LoVo (cell line): ENCODE measurements around the gene HTR2A.

ENCODE experiments used
- DNase-seq: peaks from one replicate; pipeline ENCODE4 v3.0.0-alpha.2; 2016; ENCODE audit warnings: low spot score

HTR2A gene

GRCh38 chr13:46868091-46868490, 28.8 kb downstream of the HTR2A start:
- DNase-seq = no peak

- DNase-seq = no peak
These were observed 30.7 kb downstream of the HTR2A start for GRCh38 chr13:46866150-46866549.

DNA sequence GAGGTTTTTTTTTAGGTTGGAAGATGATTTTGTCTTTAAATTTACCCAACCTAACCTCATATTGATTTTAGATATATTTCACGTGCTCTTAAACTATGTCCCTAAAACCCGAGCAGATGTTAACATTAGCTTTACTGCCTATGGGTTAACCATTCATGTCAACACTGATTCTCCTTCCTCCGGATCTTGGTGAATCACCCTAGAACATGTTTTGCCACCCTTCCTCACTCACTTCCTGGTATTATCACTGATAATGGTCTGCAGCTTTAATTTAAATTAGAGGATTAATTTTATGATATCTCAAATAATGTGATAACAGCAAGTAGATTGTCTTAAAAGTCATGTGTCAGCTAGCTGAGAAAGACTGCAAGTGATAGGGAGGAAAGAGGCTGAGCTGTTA, 31.9 kb downstream of the HTR2A start:
- DNase-seq = no peak

- no peak for DNase-seq
These were observed 34.9 kb downstream of the HTR2A start for GRCh38 chr13:46861959-46862358.

- no peak for DNase-seq
These were observed 36.1 kb downstream of the HTR2A start for GRCh38 chr13:46860722-46861121.

- no peak for DNase-seq
These were observed 38.1 kb downstream of the HTR2A start for GRCh38 chr13:46858776-46859175.

- no peak for DNase-seq
These were observed 38.7 kb downstream of the HTR2A start for GRCh38 chr13:46858163-46858562.

- DNase-seq = no peak
These were observed 41.2 kb downstream of the HTR2A start for GRCh38 chr13:46855664-46856063.

- no peak for DNase-seq
These were observed 41.7 kb downstream of the HTR2A start for GRCh38 chr13:46855166-46855565.

DNA sequence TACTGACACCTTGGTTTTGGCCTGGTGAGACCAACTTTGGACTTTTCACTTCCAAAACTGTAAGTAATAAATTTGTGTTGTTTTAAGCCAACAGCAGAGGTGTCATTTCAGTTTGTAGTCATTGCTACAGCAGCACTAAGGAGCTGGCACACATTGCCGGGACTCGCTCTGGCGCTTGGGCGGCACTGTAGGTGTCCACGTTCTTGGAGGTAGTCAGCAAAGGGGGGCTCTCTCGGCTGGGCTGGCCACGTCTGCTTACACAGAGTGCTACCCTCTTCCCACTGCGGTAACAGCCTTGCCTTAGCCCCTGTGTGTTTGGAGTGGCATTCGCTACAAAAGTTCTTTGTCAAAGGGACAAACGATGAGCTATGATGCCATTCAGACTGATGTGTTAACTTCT, 44.7 kb downstream of the HTR2A start:
- DNase-seq = no peak

- no peak for DNase-seq
These were observed 46.6 kb downstream of the HTR2A start for GRCh38 chr13:46850214-46850613.

DNA sequence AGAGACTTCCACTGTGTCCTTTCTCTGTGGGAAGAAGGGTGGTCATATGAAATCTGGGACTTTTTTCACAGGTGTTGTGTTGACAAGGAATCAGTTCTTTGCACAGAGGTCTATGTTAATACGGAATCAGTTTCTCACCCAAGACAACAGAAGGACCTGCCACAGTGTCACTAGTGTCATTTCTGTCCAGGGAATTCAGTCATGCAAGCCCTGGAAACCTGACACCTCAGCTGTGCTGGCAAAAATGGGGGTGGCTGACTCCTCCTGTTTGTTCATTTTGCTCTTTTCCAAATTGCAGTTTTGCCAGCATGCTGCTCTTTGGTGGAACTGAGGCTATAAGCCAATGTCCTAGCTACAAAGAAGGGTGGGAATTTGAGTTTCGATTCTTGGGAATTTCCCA, 50.1 kb downstream of the HTR2A start:
- DNase-seq = no peak

DNA sequence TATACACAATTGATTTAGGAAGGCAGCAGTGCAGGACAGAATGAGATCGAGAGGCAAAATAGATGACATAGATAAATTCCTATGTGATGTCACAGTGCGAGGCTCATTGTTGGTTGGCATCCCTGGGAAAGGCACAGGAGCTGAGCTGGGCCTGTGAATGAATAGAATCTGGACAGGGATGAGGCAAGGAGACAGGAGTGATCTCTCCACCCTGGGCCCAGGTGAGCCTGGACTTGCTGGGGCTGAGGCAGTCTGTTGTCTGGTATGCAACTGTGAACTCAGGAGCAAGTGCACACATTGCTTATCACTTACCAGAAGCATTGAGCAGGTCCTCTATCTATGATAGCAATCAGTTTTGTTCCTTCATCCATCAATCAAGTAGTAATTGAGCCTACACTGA, 51.7 kb downstream of the HTR2A start:
- no peak for DNase-seq

- DNase-seq = no peak
These were observed 52.4 kb downstream of the HTR2A start for GRCh38 chr13:46844431-46844830.

DNA sequence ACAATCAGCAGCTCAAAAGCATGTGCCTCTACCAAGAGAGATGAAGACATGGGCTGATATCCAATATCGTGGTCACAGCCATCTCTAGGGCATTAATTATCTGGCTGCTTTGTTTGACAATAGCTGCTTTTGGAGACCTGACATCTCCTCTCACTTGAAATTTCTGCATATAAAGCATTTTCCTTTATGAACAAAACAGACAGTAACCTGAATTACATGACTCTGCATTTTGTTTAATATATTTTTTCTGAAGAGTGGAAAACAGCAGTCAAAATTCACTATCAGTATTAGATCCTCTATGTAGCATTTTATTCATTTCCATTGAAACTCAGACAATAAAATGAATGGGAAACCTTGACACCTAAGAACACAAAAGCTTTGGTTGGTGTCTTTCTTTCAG, 57.5 kb downstream of the HTR2A start:
- DNase-seq = no peak

DNA sequence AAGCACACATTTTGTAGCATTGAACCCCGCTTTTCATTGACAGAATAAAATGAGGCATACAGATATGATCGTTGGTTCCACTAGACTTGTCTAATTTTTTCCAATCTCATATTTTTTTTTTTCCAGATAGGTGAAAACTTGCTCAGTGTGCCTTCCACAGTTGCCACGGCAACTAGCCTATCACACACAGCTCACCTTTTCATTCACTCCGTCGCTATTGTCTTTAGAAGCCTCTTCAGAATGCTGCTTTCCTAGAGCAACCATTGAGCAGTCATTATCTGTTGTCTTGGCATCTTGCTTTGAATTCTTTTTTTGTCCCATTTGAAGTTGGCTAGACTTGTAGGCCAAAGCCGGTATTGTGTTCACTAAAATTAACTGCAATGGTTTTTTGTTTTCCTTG, 62.2 kb downstream of the HTR2A start:
- DNase-seq = no peak

DNA sequence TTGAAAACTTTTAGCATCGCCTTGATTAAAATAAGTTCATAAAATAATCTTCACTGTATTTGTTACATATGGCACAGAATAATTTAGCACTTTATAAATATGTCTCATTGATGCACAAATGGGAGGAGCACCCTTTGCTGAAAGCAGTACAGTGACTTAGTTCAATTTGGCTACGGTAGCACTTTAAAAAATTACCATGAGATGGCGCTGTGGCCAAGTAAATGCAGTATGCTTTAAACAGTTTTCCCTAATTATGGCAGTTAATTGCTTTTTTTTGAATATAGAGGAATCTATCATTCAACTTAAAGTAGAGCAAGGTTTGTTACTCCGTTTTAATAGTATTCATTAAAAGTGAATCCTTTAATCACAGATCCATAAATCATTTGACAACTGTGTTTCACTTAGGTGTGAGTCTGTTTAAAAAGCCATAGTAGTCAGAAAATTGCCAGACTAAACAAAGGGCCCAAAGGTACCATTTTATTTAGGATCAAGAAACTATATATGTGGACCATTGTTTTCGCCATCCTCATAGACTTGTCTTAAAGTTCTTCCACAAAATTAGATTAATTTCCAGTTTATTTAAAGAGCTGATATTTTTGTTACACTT, 65.2 kb downstream of the HTR2A start:
- DNase-seq = peak; percentile 35

GRCh38 chr13:46830405-46831005, 66.3 kb downstream of the HTR2A start:
- DNase-seq = no peak

DNA sequence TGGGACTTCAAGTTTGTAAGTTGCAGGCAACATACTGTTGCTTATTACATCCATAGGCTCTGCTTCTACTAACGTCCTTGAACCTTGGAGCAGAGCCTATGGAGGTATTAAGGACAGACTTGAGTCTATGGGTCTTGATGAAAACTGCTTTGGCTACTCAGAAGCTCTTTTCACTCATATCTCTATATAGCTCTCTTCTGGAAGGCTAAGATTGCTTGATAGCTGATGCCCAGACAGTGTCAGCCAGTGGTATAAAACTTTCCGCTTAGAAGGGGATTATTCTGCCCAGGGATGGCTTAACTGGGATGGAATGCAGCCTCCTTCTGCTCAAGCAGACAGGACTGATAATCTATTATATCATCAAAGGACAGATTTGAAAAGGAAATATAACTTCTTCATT, 74.3 kb downstream of the HTR2A start:
- DNase-seq = no peak

- no peak for DNase-seq
These were observed 78.9 kb downstream of the HTR2A start for GRCh38 chr13:46817838-46818476.

DNA sequence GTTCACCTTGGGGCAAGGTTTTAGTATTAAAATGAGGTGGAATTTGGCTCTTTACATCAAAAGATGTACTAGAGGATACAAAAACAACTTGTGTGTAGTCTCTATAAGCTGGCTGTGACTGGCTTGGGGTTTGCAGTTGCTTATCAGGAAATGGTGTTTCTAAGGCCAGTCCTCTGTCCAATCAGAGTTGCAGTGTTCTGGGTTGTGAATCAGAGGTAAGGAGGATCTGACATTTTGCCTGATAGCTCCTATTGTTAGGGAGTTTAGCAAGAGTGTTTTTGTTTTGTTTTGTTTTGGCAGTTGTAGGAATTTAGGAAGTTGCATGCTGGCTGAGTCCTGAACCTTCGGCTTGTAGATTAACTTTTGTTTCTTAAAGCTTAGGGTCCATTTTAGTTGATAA, 79.8 kb downstream of the HTR2A start:
- no peak for DNase-seq

DNA sequence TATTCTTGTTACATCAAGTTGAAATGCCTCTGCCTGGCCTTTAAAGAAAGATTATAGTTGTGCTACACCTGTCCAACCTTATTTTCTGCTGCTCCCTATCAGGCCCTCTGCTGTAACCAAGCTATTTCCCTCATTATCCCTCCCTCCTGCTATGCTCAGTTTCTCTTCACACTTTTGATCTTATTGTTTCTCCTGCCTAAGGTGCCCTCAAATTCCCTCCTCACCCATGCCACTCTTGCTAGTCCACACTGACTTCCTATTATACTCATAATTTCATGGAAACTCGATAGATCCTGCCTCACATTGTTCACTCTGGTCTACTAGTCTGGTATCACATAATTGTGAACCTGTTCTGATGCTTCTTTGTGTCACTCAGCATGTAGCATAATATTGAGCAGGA, 80.5 kb downstream of the HTR2A start:
- no peak for DNase-seq

DNA sequence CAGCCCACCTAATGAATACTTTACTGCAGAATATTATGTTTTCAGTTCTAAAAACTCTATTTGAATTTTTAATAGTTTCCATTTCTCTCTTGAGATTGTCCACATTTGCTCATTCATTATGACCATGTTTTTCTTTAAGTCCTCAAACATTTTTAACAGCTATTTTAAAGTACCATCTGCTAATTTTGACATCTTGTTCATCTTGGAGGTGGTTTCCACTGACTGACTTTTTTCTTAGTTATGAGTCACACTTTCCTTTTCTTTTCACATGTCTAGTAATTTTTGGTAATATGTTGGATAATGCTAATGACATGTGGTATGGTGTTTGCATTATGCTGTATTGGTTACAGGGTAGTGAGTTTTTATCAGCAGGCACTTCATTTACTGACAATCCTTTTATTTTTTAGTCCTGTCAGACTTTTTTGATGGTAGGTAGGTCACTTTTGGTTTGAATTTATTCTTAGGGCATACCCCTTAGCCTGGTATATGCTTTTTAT, 84.5 kb downstream of the HTR2A start:
- no peak for DNase-seq

- no peak for DNase-seq
These were observed 86.4 kb downstream of the HTR2A start for GRCh38 chr13:46810440-46810839.
